Ovary (tissue), 9 donors: Measurements from ENCODE around the gene COL21A1. TPM values are rescaled to one million over a fixed set of nuclear protein-coding genes. Genes with fewer than 3 reads are reported as not detected.

ENCODE experiments used
- DNase-seq, 5 donors: peaks; one replicate each; pipeline ENCODE4 v3.0.0-alpha.2; 2019 to 2020
- H3K27ac ChIP-seq, 2 donors: fragments of 200-600 bp; one replicate each; pipeline versions ENCODE4 v1.5.1 to v1.8.0; 2019 to 2022
- H3K27me3 ChIP-seq: fragments of 200-600 bp; one replicate; pipeline ENCODE4 v1.8.0; 2022
- H3K36me3 ChIP-seq: fragments of 200-600 bp; sonication (generic); one replicate; pipeline ENCODE4 v1.5.1; 2019
- H3K4me1 ChIP-seq: one replicate; pipeline ENCODE4 v1.8.1; 2013; ENCODE audit warnings: mild to moderate bottlenecking, moderate library complexity; ENCODE audit not compliant: insufficient read depth
- H3K4me3 ChIP-seq: fragments of 200-600 bp; sonication (generic); one replicate; pipeline ENCODE4 v1.5.1; 2017
- H3K9me3 ChIP-seq, 2 donors: fragments of 200-600 bp in 1 of 2; sonication (generic) in 1 of 2; one replicate each; pipeline versions ENCODE4 v1.5.1 to v1.8.1; 2013 to 2019; ENCODE audit warnings: mild to moderate bottlenecking in 1 of 2, moderate library complexity in 1 of 2
- EP300 ChIP-seq: sonication (generic); formaldehyde crosslinking; IDR thresholded peaks from one replicate; pipeline ENCODE4 v1.6.1; 2017; ENCODE audit warnings: antibody characterized with exemption
- POLR2A ChIP-seq: fragments of 450-650 bp; IDR thresholded peaks from one replicate; pipeline ENCODE4 v1.6.1; 2017; ENCODE audit warnings: antibody characterized with exemption, mild to moderate bottlenecking, moderate library complexity
- WGBS, 3 donors: extraction: QIAGEN DNeasy Blood & Tissue Kit in 1 of 3; methylation state at CpG; one replicate each; pipeline versions ENCODE4 v1.1.5 to v1.1.7; 2013 to 2017; 5-methylcytosine and 5-hydroxymethylcytosine counted together
- intact Hi-C, 4 donors: fragments of 100-400 bp; cut with DNase I; formaldehyde crosslinking; loops; one replicate each; pipeline versions ENCODE4 v1.11.0 to v1.15.1; 2022 to 2023
- polyA plus RNA-seq, 2 donors: library from polyadenylated mRNA; stranded (reverse); fragments of 200-250 nt in 1 of 2; fragments of 350-450 nt in 1 of 2; fragmentation: Illumina TruSeq in 1 of 2; extraction: RNeasy Lipid Tissue Mini Kit (QIAGEN cat#74804) in 1 of 2; gene quantifications; one replicate each; pipeline ENCODE4 v1.2.3, GENCODE V29; 2013 to 2014
- total RNA-seq, 7 donors: library from RNA; depleted of rRNA in 2 of 7; stranded (reverse); fragments of >200 nt in 2 of 7; fragmentation: NEBNext Ultra II Directional in 3 of 7; extraction: Animal tissue kit (Norgen Biotek cat#: 25700) in 3 of 7; gene quantifications; one replicate each; pipeline versions ENCODE4 v1.1.0 to v1.2.4, GENCODE V29; 2016 to 2023
- TF ChIP-seq, protein P1 (sequence below), 3 donors: fragments of 450-650 bp in 2 of 3; fragments of 200-600 bp in 1 of 3; IDR thresholded peaks; one replicate each; pipeline versions ENCODE4 v1.5.1 to v1.8.0; 2016 to 2022; ENCODE audit warnings: antibody characterized with exemption in 3 of 3, mild to moderate bottlenecking in 1 of 3
- donor health status: DM: no; HTN: no; CAD: no; lungs with moderate emphysema.
- donor health status: DM: no; HTN: no; CAD: no.
- donor health status: Bipolar disorder and iron deficiency.
- donor health status: DM: yes; HTN: yes; CAD: no.
- donor health status: DM: no; HTN: no; CAD: no.
- donor health status: DM: yes; HTN: yes; CAD: no.

Gene COL21A1
- total and polyA plus RNA-seq, 9 donors: 2.5 to 15.7 (median 4.0) TPM

DNA sequence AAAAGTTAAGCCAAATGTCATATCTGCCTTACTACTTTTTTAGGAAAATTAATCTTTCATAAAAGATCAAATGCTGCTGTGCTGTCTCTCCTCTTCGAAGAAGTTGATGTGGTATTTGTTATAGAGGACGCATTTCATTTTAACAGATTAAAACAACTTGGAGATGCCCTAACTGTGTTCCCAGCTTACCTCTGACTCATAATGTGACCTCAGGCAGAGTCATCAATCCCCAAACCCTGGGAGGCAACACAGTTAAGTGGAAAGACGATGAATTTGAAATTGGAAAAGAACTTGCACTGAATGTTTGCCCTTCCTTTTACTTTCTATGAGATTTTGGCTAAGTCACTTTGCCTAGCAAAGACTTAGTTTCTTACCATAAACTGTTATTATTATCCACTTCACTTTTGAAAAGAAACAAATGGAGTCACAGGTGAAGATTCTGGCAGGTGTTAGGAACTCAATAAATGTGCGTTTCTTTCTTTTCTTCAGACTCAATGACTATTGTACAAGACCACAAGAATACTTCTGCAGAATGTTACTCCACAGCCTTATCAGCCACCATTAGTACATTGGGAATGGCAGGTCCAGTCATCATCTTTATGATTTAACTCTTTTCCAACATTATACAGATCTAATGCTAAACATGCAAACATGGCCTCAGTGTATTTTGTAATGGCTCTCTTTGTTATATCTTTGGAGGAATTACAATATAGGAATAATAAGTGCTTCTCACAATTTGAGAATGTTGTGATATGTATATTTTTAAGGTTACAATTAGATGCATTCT is 102.6 kb downstream of the COL21A1 start:
- TF ChIP-seq POLR2A (no peak), EP300 (no peak)
- TF ChIP-seq, protein P1, sequence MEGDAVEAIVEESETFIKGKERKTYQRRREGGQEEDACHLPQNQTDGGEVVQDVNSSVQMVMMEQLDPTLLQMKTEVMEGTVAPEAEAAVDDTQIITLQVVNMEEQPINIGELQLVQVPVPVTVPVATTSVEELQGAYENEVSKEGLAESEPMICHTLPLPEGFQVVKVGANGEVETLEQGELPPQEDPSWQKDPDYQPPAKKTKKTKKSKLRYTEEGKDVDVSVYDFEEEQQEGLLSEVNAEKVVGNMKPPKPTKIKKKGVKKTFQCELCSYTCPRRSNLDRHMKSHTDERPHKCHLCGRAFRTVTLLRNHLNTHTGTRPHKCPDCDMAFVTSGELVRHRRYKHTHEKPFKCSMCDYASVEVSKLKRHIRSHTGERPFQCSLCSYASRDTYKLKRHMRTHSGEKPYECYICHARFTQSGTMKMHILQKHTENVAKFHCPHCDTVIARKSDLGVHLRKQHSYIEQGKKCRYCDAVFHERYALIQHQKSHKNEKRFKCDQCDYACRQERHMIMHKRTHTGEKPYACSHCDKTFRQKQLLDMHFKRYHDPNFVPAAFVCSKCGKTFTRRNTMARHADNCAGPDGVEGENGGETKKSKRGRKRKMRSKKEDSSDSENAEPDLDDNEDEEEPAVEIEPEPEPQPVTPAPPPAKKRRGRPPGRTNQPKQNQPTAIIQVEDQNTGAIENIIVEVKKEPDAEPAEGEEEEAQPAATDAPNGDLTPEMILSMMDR (IDR thresholded peaks at IDR 0.05): no peak
- WGBS, 3 donors: 77 to 96% (median 93%) methylated on average over 4 of the region's 4 CpGs
- no peak overlapping the region for H3K4me3 ChIP-seq
- no peaks in the 10 kb centered on the region for H3K9me3 ChIP-seq
- no peak for DNase-seq
- H3K27me3 ChIP-seq: no peaks in the 10 kb centered on the region
- H3K36me3 ChIP-seq: no peaks in the 10 kb centered on the region
- no peak overlapping the region for H3K27ac ChIP-seq
- intact Hi-C loops: no loop called here
- no peaks in the 10 kb centered on the region for H3K4me1 ChIP-seq

DNA sequence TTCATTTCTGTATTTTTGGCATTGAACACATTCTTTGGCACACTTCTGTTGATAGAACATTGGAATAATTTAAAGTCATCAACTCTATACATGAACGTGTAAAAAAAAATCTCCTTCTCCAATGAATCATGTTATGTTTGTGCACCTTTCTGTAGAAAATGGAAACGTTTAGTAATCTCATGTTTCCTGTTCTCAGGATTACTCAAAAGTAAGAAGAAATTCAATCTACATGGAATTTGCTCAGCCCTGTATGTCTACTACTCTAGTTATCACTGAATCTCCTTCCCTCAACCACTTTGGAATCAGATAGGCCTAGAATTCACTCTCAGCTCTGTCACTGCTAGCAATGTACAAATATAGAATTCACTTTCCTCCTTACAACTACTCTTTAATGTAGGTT is 103.6 kb downstream of the COL21A1 start:
- no peak overlapping the region for H3K27ac ChIP-seq
- H3K27me3 ChIP-seq: no peaks in the 10 kb centered on the region
- TF ChIP-seq POLR2A (no peak), EP300 (no peak)
- TF ChIP-seq, protein P1 (IDR thresholded peaks at IDR 0.05): no peak
- H3K36me3 ChIP-seq: no peaks in the 10 kb centered on the region
- no peak for DNase-seq
- 79 to 90% (median 81%) methylated on average over 2 of the region's 2 CpGs for WGBS, 3 donors
- H3K4me1 ChIP-seq: no peaks in the 10 kb centered on the region
- H3K9me3 ChIP-seq: no peaks in the 10 kb centered on the region
- H3K4me3 ChIP-seq: no peak overlapping the region
- intact Hi-C loops: no loop called here

DNA sequence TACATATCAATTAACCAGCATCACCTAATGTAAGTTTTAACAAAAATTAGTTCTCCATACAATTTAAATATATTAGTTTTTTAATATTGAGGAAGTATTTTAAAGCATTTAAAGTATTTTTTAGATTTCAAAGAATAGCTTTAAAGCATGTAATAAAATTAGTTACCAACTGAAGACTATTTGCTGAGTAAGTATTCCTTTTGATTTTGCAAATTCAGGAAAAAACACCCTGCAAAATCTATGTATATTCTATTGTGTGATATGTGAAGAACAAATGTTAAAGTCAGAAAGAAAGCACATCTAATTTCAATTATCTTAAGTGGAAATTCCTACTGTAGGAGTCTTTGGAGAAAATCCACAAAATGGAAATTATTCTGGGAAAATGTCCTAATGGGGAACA is 107.3 kb downstream of the COL21A1 start:
- H3K27me3 ChIP-seq: no peaks in the 10 kb centered on the region
- no peak overlapping the region for H3K27ac ChIP-seq
- no peaks in the 10 kb centered on the region for H3K36me3 ChIP-seq
- DNase-seq: no peak
- H3K4me1 ChIP-seq: no peaks in the 10 kb centered on the region
- no peak overlapping the region for H3K4me3 ChIP-seq
- no peaks in the 10 kb centered on the region for H3K9me3 ChIP-seq
- TF ChIP-seq, protein P1 (IDR thresholded peaks at IDR 0.05): no peak
- TF ChIP-seq POLR2A (no peak), EP300 (no peak)
- intact Hi-C loops: no loop called here

DNA sequence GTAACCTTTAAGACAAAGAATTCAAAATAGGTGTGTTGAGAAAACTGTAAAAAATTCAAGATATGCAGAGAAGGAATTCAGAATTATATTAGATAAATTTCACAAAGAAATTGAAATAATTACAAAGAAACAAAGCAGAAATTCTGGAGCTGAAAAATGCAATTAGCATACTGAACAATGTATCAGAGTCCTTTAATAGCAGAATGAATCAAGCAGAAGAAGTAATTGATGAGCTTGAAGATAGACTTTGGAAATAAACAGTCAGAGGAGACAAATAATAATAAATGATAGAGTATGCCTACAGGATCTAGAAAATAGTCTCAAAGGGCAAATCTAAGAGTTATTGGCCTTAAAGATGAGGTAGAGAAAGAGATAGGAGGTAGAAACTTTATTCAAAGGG is 131.7 kb downstream of the COL21A1 start:
- no peaks in the 10 kb centered on the region for H3K27me3 ChIP-seq
- no peak overlapping the region for H3K4me3 ChIP-seq
- intact Hi-C loops: no loop called here
- H3K36me3 ChIP-seq: no peaks in the 10 kb centered on the region
- DNase-seq: no peak
- H3K4me1 ChIP-seq: no peaks in the 10 kb centered on the region
- H3K27ac ChIP-seq: no peak overlapping the region
- H3K9me3 ChIP-seq: no peaks in the 10 kb centered on the region
- TF ChIP-seq POLR2A: no peak
- TF ChIP-seq EP300: no peak
- TF ChIP-seq, protein P1 (IDR thresholded peaks at IDR 0.05): no peak
